HepG2 (cell line): ENCODE data around the gene SEMA4F. TPM values are rescaled to one million over a fixed set of nuclear protein-coding genes. Genes with fewer than 3 reads are reported as not detected.

ENCODE experiments used
- HNF1A ChIP-seq, 2 experiments: sonication (generic) in 1 of 2; formaldehyde crosslinking in 1 of 2; IDR thresholded peaks; 2 replicates each; pipeline versions ENCODE4 v1.4.0 to v1.6.1; 2016 to 2020; ENCODE audit warnings: borderline replicate concordance in 1 of 2, low read depth in 1 of 2, mild to moderate bottlenecking in 1 of 2, missing genetic modification reagents in 1 of 2
- HNF4G ChIP-seq, 2 experiments: sonication (generic) in 1 of 2; formaldehyde crosslinking in 1 of 2; IDR thresholded peaks; 2 replicates each; pipeline versions ENCODE4 v1.4.0 to v1.6.1; 2011 to 2020; ENCODE audit warnings: borderline replicate concordance in 2 of 2, low read depth in 2 of 2, mild to moderate bottlenecking in 2 of 2, low read length in 1 of 2, missing genetic modification reagents in 1 of 2, moderate library complexity in 1 of 2
- HNRNPK ChIP-seq: fragments of 200-400 bp; formaldehyde crosslinking; IDR thresholded peaks from 2 replicates; pipeline ENCODE4 v1.6.1; 2018; ENCODE audit warnings: low read length, low read depth, moderate library complexity, mild to moderate bottlenecking; ENCODE audit not compliant: poor library complexity, severe bottlenecking
- SALL1 ChIP-seq: sonication (generic); formaldehyde crosslinking; IDR thresholded peaks from 2 replicates; pipeline ENCODE4 v1.8.0; 2022; ENCODE audit warnings: mild to moderate bottlenecking, missing genetic modification reagents
- ZNF546 ChIP-seq: sonication (generic); formaldehyde crosslinking; conservative IDR thresholded peaks from 2 replicates; pipeline ENCODE4 v1.8.1; 2023; ENCODE audit warnings: mild to moderate bottlenecking, missing genetic modification reagents
- ZNF775 ChIP-seq: sonication (generic); formaldehyde crosslinking; IDR thresholded peaks from 2 replicates; pipeline ENCODE4 v1.4.0; 2020; ENCODE audit warnings: missing genetic modification reagents, mild to moderate bottlenecking, moderate library complexity, borderline replicate concordance
- polyA plus RNA-seq, 8 experiments: library from polyadenylated mRNA; depleted of rRNA in 3 of 8; stranded (reverse) in 7 of 8; unstranded in 1 of 8; fragments of >200 nt; fragmentation: Illumina TruSeq in 4 of 8; extraction: Trizol in 4 of 8; gene quantifications; 2 replicates each; pipeline versions ENCODE4 v1.2.1 to v1.2.3, GENCODE V29; 2011 to 2016; ENCODE audit warnings: low read depth in 4 of 8, missing spikeins in 1 of 8, mixed read lengths in 1 of 8; ENCODE audit not compliant: insufficient read depth in 1 of 8
- total RNA-seq, 5 experiments: library from RNA; depleted of rRNA; stranded (reverse); fragments of >200 nt; fragmentation: Illumina TruSeq; extraction: Trizol; gene quantifications; 2 replicates each; pipeline ENCODE4 v1.2.3, GENCODE V29; 2016; ENCODE audit warnings: low read depth in 1 of 5
- TF ChIP-seq, protein P1 (sequence below): IDR thresholded peaks from 2 replicates; pipeline ENCODE4 v1.6.1; 2016; ENCODE audit warnings: low read depth
- TF ChIP-seq, protein P2 (sequence below): sonication (generic); formaldehyde crosslinking; conservative IDR thresholded peaks from 2 replicates; pipeline ENCODE4 v1.4.0; 2020; ENCODE audit warnings: mild to moderate bottlenecking, missing genetic modification reagents, moderate library complexity
- TF ChIP-seq, protein P3 (sequence below): sonication (generic); formaldehyde crosslinking; conservative IDR thresholded peaks from 2 replicates; pipeline ENCODE4 v1.8.0; 2022; ENCODE audit warnings: mild to moderate bottlenecking, moderate library complexity, missing genetic modification reagents
- TF ChIP-seq, protein P4 (sequence below): sonication (generic); formaldehyde crosslinking; IDR thresholded peaks from 2 replicates; pipeline ENCODE4 v1.4.0; 2020; ENCODE audit warnings: missing genetic modification reagents

The SEMA4F gene
- total and polyA plus RNA-seq, 2 of the 13 experiments (the other 11 are each of a cell fraction or from before 2014, with no cell fraction given): 7.1 to 10.3 TPM

DNA sequence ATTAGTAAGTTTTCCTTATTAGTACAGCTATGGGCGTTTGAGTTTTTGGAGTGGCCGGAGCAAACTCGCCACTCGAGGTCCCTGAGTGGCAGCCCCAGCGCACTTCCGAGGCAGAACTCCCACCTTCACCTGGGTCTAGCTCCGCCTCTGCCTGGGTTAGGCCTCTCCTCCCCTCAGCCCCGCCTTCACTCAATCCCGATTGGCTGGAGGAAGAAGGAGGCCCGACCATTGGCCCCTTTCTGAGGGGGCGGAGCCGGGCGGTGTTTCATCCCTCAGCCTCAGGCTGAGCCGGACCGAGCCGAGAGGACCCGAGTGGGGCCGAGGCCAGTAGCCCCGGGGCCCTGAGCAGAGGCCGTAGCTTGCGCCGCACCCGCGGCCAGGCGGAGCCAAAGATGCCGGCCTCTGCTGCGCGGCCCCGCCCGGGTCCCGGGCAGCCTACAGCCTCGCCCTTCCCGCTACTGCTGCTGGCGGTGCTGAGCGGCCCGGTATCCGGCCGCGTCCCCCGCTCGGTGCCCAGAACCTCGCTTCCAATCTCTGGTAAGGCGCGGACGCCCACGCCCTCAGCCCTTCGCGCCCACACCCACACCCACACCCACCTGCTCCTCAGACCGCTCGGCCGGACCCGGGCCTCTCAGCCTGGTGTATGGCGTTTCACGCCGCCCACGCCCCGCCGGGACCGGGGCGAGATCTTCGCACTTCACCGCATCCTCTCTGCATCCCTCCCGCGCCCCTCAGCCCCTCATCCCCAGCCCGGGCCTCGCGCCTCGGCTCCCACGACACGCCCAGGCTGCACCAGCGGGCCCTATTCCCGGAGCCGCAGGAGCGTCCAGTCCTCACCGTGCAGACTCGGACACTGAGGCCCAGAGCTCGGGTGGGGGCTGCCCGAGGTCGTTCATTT is at the start of gene SEMA4F (continued):
- TF ChIP-seq ZNF775 (CRISPR knock-in tag) (0 out of 2 replicates have a peak, but pooled peaks have one; percentile 18), HNF4G (IDR thresholded peaks at IDR 0.05; ENCODE audit: borderline replicate concordance, low read depth, low read length) (peak; percentile 40; the same call in 1 of the 2 replicates), HNF4G (CRISPR knock-in tag; IDR thresholded peaks at IDR 0.05; ENCODE audit: borderline replicate concordance, low read depth) (no peak), SALL1 (CRISPR knock-in tag) (peak; percentile 69), HNF1A (IDR thresholded peaks at IDR 0.05; ENCODE audit: low read depth) (no peak), HNF1A (CRISPR knock-in tag; IDR thresholded peaks at IDR 0.05; ENCODE audit: borderline replicate concordance) (peak; percentile 18; the same call in 1 of the 2 replicates), ZNF546 (CRISPR knock-in tag) (no peak), HNRNPK (peak; percentile 92)
- TF ChIP-seq, protein P1, sequence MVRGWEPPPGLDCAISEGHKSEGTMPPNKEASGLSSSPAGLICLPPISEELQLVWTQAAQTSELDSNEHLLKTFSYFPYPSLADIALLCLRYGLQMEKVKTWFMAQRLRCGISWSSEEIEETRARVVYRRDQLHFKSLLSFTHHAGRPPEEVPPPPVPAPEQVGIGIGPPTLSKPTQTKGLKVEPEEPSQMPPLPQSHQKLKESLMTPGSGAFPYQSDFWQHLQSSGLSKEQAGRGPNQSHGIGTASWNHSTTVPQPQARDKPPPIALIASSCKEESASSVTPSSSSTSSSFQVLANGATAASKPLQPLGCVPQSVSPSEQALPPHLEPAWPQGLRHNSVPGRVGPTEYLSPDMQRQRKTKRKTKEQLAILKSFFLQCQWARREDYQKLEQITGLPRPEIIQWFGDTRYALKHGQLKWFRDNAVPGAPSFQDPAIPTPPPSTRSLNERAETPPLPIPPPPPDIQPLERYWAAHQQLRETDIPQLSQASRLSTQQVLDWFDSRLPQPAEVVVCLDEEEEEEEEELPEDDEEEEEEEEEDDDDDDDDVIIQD (CRISPR knock-in tag): peak; percentile 58; the same call in 1 of the 2 replicates
- TF ChIP-seq, protein P2, sequence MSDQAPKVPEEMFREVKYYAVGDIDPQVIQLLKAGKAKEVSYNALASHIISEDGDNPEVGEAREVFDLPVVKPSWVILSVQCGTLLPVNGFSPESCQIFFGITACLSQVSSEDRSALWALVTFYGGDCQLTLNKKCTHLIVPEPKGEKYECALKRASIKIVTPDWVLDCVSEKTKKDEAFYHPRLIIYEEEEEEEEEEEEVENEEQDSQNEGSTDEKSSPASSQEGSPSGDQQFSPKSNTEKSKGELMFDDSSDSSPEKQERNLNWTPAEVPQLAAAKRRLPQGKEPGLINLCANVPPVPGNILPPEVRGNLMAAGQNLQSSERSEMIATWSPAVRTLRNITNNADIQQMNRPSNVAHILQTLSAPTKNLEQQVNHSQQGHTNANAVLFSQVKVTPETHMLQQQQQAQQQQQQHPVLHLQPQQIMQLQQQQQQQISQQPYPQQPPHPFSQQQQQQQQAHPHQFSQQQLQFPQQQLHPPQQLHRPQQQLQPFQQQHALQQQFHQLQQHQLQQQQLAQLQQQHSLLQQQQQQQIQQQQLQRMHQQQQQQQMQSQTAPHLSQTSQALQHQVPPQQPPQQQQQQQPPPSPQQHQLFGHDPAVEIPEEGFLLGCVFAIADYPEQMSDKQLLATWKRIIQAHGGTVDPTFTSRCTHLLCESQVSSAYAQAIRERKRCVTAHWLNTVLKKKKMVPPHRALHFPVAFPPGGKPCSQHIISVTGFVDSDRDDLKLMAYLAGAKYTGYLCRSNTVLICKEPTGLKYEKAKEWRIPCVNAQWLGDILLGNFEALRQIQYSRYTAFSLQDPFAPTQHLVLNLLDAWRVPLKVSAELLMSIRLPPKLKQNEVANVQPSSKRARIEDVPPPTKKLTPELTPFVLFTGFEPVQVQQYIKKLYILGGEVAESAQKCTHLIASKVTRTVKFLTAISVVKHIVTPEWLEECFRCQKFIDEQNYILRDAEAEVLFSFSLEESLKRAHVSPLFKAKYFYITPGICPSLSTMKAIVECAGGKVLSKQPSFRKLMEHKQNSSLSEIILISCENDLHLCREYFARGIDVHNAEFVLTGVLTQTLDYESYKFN: 0 out of 2 replicates have a peak, but pooled peaks have one; percentile 33
- TF ChIP-seq, protein P3, sequence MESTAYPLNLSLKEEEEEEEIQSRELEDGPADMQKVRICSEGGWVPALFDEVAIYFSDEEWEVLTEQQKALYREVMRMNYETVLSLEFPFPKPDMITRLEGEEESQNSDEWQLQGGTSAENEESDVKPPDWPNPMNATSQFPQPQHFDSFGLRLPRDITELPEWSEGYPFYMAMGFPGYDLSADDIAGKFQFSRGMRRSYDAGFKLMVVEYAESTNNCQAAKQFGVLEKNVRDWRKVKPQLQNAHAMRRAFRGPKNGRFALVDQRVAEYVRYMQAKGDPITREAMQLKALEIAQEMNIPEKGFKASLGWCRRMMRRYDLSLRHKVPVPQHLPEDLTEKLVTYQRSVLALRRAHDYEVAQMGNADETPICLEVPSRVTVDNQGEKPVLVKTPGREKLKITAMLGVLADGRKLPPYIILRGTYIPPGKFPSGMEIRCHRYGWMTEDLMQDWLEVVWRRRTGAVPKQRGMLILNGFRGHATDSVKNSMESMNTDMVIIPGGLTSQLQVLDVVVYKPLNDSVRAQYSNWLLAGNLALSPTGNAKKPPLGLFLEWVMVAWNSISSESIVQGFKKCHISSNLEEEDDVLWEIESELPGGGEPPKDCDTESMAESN (CRISPR knock-in tag): peak; percentile 67
- TF ChIP-seq, protein P4, sequence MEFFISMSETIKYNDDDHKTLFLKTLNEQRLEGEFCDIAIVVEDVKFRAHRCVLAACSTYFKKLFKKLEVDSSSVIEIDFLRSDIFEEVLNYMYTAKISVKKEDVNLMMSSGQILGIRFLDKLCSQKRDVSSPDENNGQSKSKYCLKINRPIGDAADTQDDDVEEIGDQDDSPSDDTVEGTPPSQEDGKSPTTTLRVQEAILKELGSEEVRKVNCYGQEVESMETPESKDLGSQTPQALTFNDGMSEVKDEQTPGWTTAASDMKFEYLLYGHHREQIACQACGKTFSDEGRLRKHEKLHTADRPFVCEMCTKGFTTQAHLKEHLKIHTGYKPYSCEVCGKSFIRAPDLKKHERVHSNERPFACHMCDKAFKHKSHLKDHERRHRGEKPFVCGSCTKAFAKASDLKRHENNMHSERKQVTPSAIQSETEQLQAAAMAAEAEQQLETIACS (CRISPR knock-in tag): peak; percentile 46; the same call in 1 of the 2 replicates
